HCT116 (cell line): ENCODE data around the gene PPM1J.

Experiments used
- ATF3 ChIP-seq: IDR thresholded peaks from 2 replicates; pipeline ENCODE4 v1.6.1; 2012
- CEBPB ChIP-seq: IDR thresholded peaks from 2 replicates; pipeline ENCODE4 v1.6.1; 2012; ENCODE audit warnings: low read depth
- CTCF ChIP-seq, 3 experiments: fragments of 200-600 bp in 1 of 3; sonication (generic) in 1 of 3; IDR thresholded peaks in 2 of 3; conservative IDR thresholded peaks in 1 of 3; 2 replicates each; pipeline ENCODE4 v1.5.1; 2012 to 2017; ENCODE audit warnings: low read depth in 2 of 3, low read length in 2 of 3, antibody characterized with exemption in 1 of 3, borderline replicate concordance in 1 of 3, control low read depth in 1 of 3, mild to moderate bottlenecking in 1 of 3, mixed read lengths in 1 of 3, mixed run types in 1 of 3, moderate library complexity in 1 of 3; ENCODE audit not compliant: insufficient read depth in 1 of 3
- EGR1 ChIP-seq: IDR thresholded peaks from 2 replicates; pipeline ENCODE4 v1.6.1; 2012; ENCODE audit warnings: low read depth
- EZH2 ChIP-seq: fragments of 200-600 bp; sonication (generic); IDR thresholded peaks from 2 replicates; pipeline ENCODE4 v1.6.1; 2017; ENCODE audit warnings: antibody characterized with exemption, mixed run types
- MAX ChIP-seq: IDR thresholded peaks from 2 replicates; pipeline ENCODE4 v1.6.1; 2012
- POLR2A ChIP-seq: IDR thresholded peaks from 2 replicates; pipeline ENCODE4 v1.7.0; 2011; ENCODE audit warnings: borderline replicate concordance; ENCODE audit not compliant: insufficient read depth, insufficient read length; ENCODE audit errors: extremely low read depth
- POLR2AphosphoS5 ChIP-seq: IDR thresholded peaks from 2 replicates; pipeline ENCODE4 v1.6.1; 2011; ENCODE audit warnings: mild to moderate bottlenecking, low read depth, low read length, moderate library complexity
- RAD21 ChIP-seq: IDR thresholded peaks from 2 replicates; pipeline ENCODE4 v1.6.1; 2012; ENCODE audit warnings: low read depth, mild to moderate bottlenecking
- REST ChIP-seq: IDR thresholded peaks from 2 replicates; pipeline ENCODE4 v1.6.1; 2012; ENCODE audit warnings: low read depth
- SIN3A ChIP-seq: IDR thresholded peaks from 2 replicates; pipeline ENCODE4 v1.6.1; 2012; ENCODE audit warnings: low read depth
- SP1 ChIP-seq: IDR thresholded peaks from 2 replicates; pipeline ENCODE4 v1.6.1; 2012; ENCODE audit warnings: low read depth
- ZFX ChIP-seq: fragments of 450-650 bp; IDR thresholded peaks from 2 replicates; pipeline ENCODE4 v1.6.1; 2017
- ZNF274 ChIP-seq: fragments of 200-500 bp; sonication (Bioruptor generic); IDR thresholded peaks from 2 replicates; pipeline ENCODE4 v1.6.1; 2014; ENCODE audit warnings: mild to moderate bottlenecking, low read depth, low read length, inconsistent platforms

- TF ChIP-seq POLR2AphosphoS5 (no peak), POLR2A (no peak), CTCF (IDR thresholded peaks at IDR 0.05 in 2 of 3, conservative IDR thresholded peaks at IDR 0.05 in 1 of 3; ENCODE audit: borderline replicate concordance in 1 of 3, insufficient read depth in 1 of 3, low read depth in 2 of 3, low read length in 2 of 3) (no peak), SIN3A (no peak), ATF3 (no peak), ZNF274 (no peak), REST (no peak), MAX (no peak), EGR1 (no peak), SP1 (no peak), CEBPB (no peak), EZH2 (no peak), RAD21 (no peak), ZFX (no peak)
Measured at GRCh38 chr1:112693821-112694220, 21.3 kb downstream of the PPM1J start.
